ENCODE data around the gene SREBF2. TPM values are rescaled to one million over a fixed set of nuclear protein-coding genes. Genes with fewer than 3 reads are reported as not detected.

The SREBF2 gene
- total and polyA plus RNA-seq, 2 of the 13 experiments (the other 11 are each of a cell fraction or from before 2014, with no cell fraction given): 53.8 to 72.6 TPM

GRCh38 chr22:41800348-41801146 is 32.4 kb upstream of the SREBF2 start, which contains the start of gene CCDC134 (continued):
- TF ChIP-seq ZNF574 (CRISPR knock-in tag; IDR thresholded peaks at IDR 0.05): peak; percentile 90
- TF ChIP-seq ZNF550 (CRISPR knock-in tag; IDR thresholded peaks at IDR 0.05; ENCODE audit: borderline replicate concordance): peak; percentile 25; the same call in 1 of the 2 replicates
- TF ChIP-seq TBL1XR1 (IDR thresholded peaks at IDR 0.05; ENCODE audit: borderline replicate concordance, low read length, partially characterized antibody): no peak
- no peak; the same call in 1 of the 2 replicates for TF ChIP-seq ZMYM4 (CRISPR knock-in tag; IDR thresholded peaks at IDR 0.05)
- peak; percentile 81 for TF ChIP-seq KDM2A (CRISPR knock-in tag; IDR thresholded peaks at IDR 0.05; ENCODE audit: borderline replicate concordance, low read depth)
- 0 out of 2 replicates have a peak, but pooled peaks have one; percentile 45 for TF ChIP-seq RARG (CRISPR knock-in tag; IDR thresholded peaks at IDR 0.05; ENCODE audit: low read depth)
- peak; percentile 31; the same call in 1 of the 2 replicates for TF ChIP-seq BCL6 (CRISPR knock-in tag; IDR thresholded peaks at IDR 0.05)
- no peak for TF ChIP-seq SRSF9 (IDR thresholded peaks at IDR 0.05; ENCODE audit: borderline replicate concordance, insufficient read depth, low read depth, low read length, poor library complexity, severe bottlenecking)
- TF ChIP-seq ZNF766 (CRISPR knock-in tag; IDR thresholded peaks at IDR 0.05; ENCODE audit: borderline replicate concordance): 0 out of 2 replicates have a peak, but pooled peaks have one; percentile 49
- TF ChIP-seq TAF15 (IDR thresholded peaks at IDR 0.05; ENCODE audit: low read depth, low read length, poor library complexity, severe bottlenecking): peak; percentile 30
- peak; percentile 51 for TF ChIP-seq SMYD3 (CRISPR knock-in tag; IDR thresholded peaks at IDR 0.05)
- TF ChIP-seq ZNF644 (CRISPR knock-in tag; IDR thresholded peaks at IDR 0.05; ENCODE audit: low read depth): no peak
- TF ChIP-seq ZNF407 (CRISPR knock-in tag; IDR thresholded peaks at IDR 0.05; ENCODE audit: not compliant biosample characterization): peak; percentile 39
- peak; percentile 97 for TF ChIP-seq RFXAP (CRISPR knock-in tag; IDR thresholded peaks at IDR 0.05; ENCODE audit: borderline replicate concordance)
- TF ChIP-seq MATR3 (CRISPR knock-in tag; IDR thresholded peaks at IDR 0.05): no peak

All from HepG2 (cell line).